ENCODE data around the gene ULK3.

Gene ULK3

GRCh38 chr15:74843445-74843828 is 481 bp upstream of the ULK3 start:
- TF ChIP-seq CEBPB (IDR thresholded peaks at IDR 0.05) (no peak), EGR1 (IDR thresholded peaks at IDR 0.05) (no peak), CREB1 (IDR thresholded peaks at IDR 0.05; ENCODE audit: low read depth) (no peak), YY1 (IDR thresholded peaks at IDR 0.05; ENCODE audit: low read depth) (no peak), TAF1 (IDR thresholded peaks at IDR 0.05; ENCODE audit: low read depth) (no peak), RAD21 (IDR thresholded peaks at IDR 0.05; ENCODE audit: low read depth) (no peak), NFIC (IDR thresholded peaks at IDR 0.05) (no peak), ZBTB7A (IDR thresholded peaks at IDR 0.05; ENCODE audit: low read depth) (no peak; the same call in 1 of the 2 replicates), TEAD4 (IDR thresholded peaks at IDR 0.05) (no peak), EP300 (IDR thresholded peaks at IDR 0.05; ENCODE audit: borderline replicate concordance) (no peak), TCF12 (IDR thresholded peaks at IDR 0.05; ENCODE audit: low read depth) (no peak), FOXM1 (IDR thresholded peaks at IDR 0.05; ENCODE audit: borderline replicate concordance, low read depth) (no peak)
- TF ChIP-seq, protein P1, sequence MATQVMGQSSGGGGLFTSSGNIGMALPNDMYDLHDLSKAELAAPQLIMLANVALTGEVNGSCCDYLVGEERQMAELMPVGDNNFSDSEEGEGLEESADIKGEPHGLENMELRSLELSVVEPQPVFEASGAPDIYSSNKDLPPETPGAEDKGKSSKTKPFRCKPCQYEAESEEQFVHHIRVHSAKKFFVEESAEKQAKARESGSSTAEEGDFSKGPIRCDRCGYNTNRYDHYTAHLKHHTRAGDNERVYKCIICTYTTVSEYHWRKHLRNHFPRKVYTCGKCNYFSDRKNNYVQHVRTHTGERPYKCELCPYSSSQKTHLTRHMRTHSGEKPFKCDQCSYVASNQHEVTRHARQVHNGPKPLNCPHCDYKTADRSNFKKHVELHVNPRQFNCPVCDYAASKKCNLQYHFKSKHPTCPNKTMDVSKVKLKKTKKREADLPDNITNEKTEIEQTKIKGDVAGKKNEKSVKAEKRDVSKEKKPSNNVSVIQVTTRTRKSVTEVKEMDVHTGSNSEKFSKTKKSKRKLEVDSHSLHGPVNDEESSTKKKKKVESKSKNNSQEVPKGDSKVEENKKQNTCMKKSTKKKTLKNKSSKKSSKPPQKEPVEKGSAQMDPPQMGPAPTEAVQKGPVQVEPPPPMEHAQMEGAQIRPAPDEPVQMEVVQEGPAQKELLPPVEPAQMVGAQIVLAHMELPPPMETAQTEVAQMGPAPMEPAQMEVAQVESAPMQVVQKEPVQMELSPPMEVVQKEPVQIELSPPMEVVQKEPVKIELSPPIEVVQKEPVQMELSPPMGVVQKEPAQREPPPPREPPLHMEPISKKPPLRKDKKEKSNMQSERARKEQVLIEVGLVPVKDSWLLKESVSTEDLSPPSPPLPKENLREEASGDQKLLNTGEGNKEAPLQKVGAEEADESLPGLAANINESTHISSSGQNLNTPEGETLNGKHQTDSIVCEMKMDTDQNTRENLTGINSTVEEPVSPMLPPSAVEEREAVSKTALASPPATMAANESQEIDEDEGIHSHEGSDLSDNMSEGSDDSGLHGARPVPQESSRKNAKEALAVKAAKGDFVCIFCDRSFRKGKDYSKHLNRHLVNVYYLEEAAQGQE (IDR thresholded peaks at IDR 0.05; ENCODE audit: low read depth), result no peak
- TF ChIP-seq, protein P2, sequence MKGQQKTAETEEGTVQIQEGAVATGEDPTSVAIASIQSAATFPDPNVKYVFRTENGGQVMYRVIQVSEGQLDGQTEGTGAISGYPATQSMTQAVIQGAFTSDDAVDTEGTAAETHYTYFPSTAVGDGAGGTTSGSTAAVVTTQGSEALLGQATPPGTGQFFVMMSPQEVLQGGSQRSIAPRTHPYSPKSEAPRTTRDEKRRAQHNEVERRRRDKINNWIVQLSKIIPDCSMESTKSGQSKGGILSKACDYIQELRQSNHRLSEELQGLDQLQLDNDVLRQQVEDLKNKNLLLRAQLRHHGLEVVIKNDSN (IDR thresholded peaks at IDR 0.05), result no peak
- TF ChIP-seq, protein P3, sequence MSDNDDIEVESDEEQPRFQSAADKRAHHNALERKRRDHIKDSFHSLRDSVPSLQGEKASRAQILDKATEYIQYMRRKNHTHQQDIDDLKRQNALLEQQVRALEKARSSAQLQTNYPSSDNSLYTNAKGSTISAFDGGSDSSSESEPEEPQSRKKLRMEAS (IDR thresholded peaks at IDR 0.05), result no peak

GRCh38 chr15:74841891-74842373 is 1.0 kb downstream of the ULK3 start:
- TF ChIP-seq EP300 (IDR thresholded peaks at IDR 0.05; ENCODE audit: borderline replicate concordance) (no peak), NFIC (IDR thresholded peaks at IDR 0.05) (no peak), YY1 (IDR thresholded peaks at IDR 0.05; ENCODE audit: low read depth) (no peak)

GRCh38 chr15:74840851-74841775 is 1.8 kb downstream of the ULK3 start:
- TF ChIP-seq CEBPB (IDR thresholded peaks at IDR 0.05) (no peak), FOXM1 (IDR thresholded peaks at IDR 0.05; ENCODE audit: borderline replicate concordance, low read depth) (no peak), CREB1 (IDR thresholded peaks at IDR 0.05; ENCODE audit: low read depth) (no peak), TEAD4 (IDR thresholded peaks at IDR 0.05) (no peak), TAF1 (IDR thresholded peaks at IDR 0.05; ENCODE audit: low read depth) (no peak), RAD21 (IDR thresholded peaks at IDR 0.05; ENCODE audit: low read depth) (no peak)

- TF ChIP-seq NFIC (IDR thresholded peaks at IDR 0.05) (no peak), CEBPB (IDR thresholded peaks at IDR 0.05) (no peak), TCF12 (IDR thresholded peaks at IDR 0.05; ENCODE audit: low read depth) (no peak), EGR1 (IDR thresholded peaks at IDR 0.05) (no peak), FOXM1 (IDR thresholded peaks at IDR 0.05; ENCODE audit: borderline replicate concordance, low read depth) (no peak), TEAD4 (IDR thresholded peaks at IDR 0.05) (no peak), RAD21 (IDR thresholded peaks at IDR 0.05; ENCODE audit: low read depth) (no peak), TAF1 (IDR thresholded peaks at IDR 0.05; ENCODE audit: low read depth) (no peak), EP300 (IDR thresholded peaks at IDR 0.05; ENCODE audit: borderline replicate concordance) (no peak), YY1 (IDR thresholded peaks at IDR 0.05; ENCODE audit: low read depth) (no peak), ZBTB7A (IDR thresholded peaks at IDR 0.05; ENCODE audit: low read depth) (no peak), CREB1 (IDR thresholded peaks at IDR 0.05; ENCODE audit: low read depth) (no peak)
- TF ChIP-seq, protein P1 (IDR thresholded peaks at IDR 0.05; ENCODE audit: low read depth), result no peak
- TF ChIP-seq, protein P2 (IDR thresholded peaks at IDR 0.05), result no peak
- TF ChIP-seq, protein P3 (IDR thresholded peaks at IDR 0.05), result no peak
Observed at GRCh38 chr15:74839526-74840395, 3.2 kb downstream of the ULK3 start.
